Activated naive CD8-positive, alpha-beta T cell treated with anti-CD3 and anti-CD28 coated beads for 36 hours (primary cell): ENCODE results near the gene NHLH1. TPM values are rescaled to one million over a fixed set of nuclear protein-coding genes. Genes with fewer than 3 reads are reported as not detected.

Experiments
- total RNA-seq, 2 experiments: library from RNA; stranded (reverse); gene quantifications; one replicate each; pipeline ENCODE4 v1.2.3, GENCODE V29; 2021

The NHLH1 gene
- total RNA-seq, 2 experiments from 2014 or later: 0.34 to 0.52 TPM

Other genes starting within 250 kb of the NHLH1 start
- gene ATP1A4, start 215.5 kb upstream of the NHLH1 start, total RNA-seq: not detected
- gene CASQ1, start 176.5 kb upstream of the NHLH1 start, total RNA-seq: not detected
- gene PEA15, start 161.7 kb upstream of the NHLH1 start, total RNA-seq: 10 to 100 TPM; 51.7 to 57.4 TPM
- 10 to 100 TPM; 86.9 to 94.1 TPM for gene DCAF8, start 104.5 kb upstream of the NHLH1 start, total RNA-seq
- 10 to 100 TPM; 49.8 to 52.1 TPM for gene PEX19, start 81.9 kb upstream of the NHLH1 start, total RNA-seq
- 100 to 1,000 TPM; 110 to 119 TPM for gene COPA, start 23.8 kb upstream of the NHLH1 start, total RNA-seq
- 10 to 100 TPM; 49.5 to 53.5 TPM for gene NCSTN, start 23.7 kb upstream of the NHLH1 start, total RNA-seq
- under 1 TPM; 0.24 to 0.31 TPM for gene VANGL2, start 33.5 kb downstream of the NHLH1 start, total RNA-seq
- gene SLAMF6, start 156.2 kb downstream of the NHLH1 start, total RNA-seq: 10 to 100 TPM; 46.8 to 48.1 TPM
- 10 to 100 TPM; 13.5 to 13.7 TPM for gene CD84, start 212.4 kb downstream of the NHLH1 start, total RNA-seq